ENCODE measurements around the gene DSEL.

The DSEL gene

DNA sequence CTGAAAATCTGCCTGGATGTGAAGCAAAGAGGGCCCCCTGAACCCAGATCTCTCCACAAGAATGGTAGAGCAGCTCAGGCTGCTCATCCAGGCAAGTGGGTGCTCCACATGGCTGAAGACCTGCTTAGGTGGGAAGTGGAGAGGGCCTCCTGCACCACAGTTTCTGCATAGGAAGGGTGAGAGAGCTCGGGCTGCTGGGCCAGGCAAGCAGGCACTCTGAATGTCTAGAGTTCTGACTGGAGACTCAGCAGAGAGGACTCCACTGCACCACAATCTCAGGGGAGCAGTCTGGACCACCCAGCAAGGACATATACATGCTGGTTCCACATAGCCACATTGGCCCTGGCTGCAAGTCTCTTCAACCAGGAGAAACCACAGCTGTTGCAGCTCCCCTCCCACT, 52.0 kb downstream of the DSEL start:
- no peak for FAIRE-seq

DNA sequence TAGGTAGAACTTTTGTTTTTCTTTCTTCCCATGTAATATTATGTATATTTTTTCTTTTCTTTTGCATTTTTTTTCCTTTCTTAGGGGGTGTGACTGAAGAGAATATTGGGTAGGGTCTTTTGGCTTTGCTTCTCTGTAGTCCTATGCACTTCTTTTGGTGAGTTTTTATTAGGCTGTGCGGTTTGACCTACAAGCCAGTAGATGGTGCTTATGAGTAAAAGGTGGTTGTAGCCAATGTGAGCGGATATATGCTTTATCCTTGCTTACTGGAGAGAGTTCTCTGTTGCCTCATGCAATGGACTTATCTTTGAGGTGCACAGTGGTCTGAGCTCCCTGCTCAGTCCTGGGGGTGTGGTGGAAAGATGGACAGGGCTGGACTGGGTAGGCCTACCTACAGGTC, 52.7 kb downstream of the DSEL start:
- FAIRE-seq (no peak), DNase-seq (ENCODE audit: insufficient read length, low spot score) (no peak)
- TF ChIP-seq, protein P1, sequence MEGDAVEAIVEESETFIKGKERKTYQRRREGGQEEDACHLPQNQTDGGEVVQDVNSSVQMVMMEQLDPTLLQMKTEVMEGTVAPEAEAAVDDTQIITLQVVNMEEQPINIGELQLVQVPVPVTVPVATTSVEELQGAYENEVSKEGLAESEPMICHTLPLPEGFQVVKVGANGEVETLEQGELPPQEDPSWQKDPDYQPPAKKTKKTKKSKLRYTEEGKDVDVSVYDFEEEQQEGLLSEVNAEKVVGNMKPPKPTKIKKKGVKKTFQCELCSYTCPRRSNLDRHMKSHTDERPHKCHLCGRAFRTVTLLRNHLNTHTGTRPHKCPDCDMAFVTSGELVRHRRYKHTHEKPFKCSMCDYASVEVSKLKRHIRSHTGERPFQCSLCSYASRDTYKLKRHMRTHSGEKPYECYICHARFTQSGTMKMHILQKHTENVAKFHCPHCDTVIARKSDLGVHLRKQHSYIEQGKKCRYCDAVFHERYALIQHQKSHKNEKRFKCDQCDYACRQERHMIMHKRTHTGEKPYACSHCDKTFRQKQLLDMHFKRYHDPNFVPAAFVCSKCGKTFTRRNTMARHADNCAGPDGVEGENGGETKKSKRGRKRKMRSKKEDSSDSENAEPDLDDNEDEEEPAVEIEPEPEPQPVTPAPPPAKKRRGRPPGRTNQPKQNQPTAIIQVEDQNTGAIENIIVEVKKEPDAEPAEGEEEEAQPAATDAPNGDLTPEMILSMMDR (IDR thresholded peaks at IDR 0.05; ENCODE audit: insufficient read depth, missing control alignments) = no peak

More for the DNA sequence above, 52.0 kb downstream of the DSEL start:
- TF ChIP-seq, protein P1 (IDR thresholded peaks at IDR 0.05; ENCODE audit: insufficient read depth, missing control alignments) = no peak
- DNase-seq (ENCODE audit: insufficient read length, low spot score) = no peak

DNA sequence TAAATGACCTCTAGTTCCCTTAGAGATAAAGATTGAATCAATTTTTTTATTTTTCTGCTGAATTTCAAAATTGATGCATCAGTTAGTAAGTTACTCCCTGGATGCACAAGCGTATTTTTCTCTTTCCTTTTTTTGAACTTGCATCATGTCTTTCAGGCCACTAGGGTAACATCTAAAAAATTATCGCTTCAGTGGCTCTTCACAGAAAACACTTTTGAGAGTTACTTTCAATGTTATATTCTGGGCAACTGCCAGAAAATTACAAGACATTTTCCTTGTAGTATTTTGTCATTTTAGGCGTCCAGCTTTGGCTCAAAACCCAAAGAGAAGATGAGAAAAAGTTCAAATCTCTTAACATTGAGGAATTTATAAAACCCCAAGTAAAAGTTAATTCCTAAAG, 59.8 kb downstream of the DSEL start:
- no peak for FAIRE-seq
- TF ChIP-seq, protein P1 (IDR thresholded peaks at IDR 0.05; ENCODE audit: insufficient read depth, missing control alignments) = no peak
- no peak for DNase-seq (ENCODE audit: insufficient read length, low spot score)
